Neural progenitor cell (in vitro differentiated cells): ENCODE results near the gene AP2A1.

Experiments
- EZH2 ChIP-seq: fragments of 200-600 bp; sonication (generic); IDR thresholded peaks from 2 replicates; pipeline ENCODE4 v1.6.1; 2017; ENCODE audit warnings: antibody characterized with exemption, mild to moderate bottlenecking, moderate library complexity
- EZH2phosphoT487 ChIP-seq: fragments of 200-600 bp; sonication (generic); IDR thresholded peaks from 2 replicates; pipeline ENCODE4 v1.6.1; 2017; ENCODE audit warnings: antibody characterized with exemption
- TF ChIP-seq, protein P1 (sequence below): fragments of 200-600 bp; sonication (generic); IDR thresholded peaks from 2 replicates; pipeline ENCODE4 v1.5.1; 2017; ENCODE audit warnings: antibody characterized with exemption, mild to moderate bottlenecking

DNA sequence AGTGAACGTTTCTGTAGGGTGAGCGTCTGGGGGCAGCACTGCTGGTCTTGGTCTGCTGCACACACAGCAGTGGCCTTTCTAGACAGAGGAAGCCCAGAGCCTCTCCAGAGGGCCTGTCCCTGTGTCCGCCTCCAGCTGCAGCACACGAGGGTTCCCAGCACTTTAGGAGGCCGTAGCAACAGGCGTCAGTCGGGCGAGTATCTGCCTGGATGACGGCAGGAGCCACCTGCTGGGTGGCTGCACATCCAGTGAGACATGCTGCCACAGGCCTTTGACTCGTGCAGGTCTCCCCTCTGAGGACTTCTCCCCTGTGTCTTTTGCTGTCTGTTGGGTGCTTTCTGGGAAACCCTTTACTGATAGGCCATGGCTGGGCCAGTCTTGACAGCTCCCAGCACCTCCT, 22.1 kb downstream of the AP2A1 start:
- no peak for TF ChIP-seq EZH2
- TF ChIP-seq, protein P1, sequence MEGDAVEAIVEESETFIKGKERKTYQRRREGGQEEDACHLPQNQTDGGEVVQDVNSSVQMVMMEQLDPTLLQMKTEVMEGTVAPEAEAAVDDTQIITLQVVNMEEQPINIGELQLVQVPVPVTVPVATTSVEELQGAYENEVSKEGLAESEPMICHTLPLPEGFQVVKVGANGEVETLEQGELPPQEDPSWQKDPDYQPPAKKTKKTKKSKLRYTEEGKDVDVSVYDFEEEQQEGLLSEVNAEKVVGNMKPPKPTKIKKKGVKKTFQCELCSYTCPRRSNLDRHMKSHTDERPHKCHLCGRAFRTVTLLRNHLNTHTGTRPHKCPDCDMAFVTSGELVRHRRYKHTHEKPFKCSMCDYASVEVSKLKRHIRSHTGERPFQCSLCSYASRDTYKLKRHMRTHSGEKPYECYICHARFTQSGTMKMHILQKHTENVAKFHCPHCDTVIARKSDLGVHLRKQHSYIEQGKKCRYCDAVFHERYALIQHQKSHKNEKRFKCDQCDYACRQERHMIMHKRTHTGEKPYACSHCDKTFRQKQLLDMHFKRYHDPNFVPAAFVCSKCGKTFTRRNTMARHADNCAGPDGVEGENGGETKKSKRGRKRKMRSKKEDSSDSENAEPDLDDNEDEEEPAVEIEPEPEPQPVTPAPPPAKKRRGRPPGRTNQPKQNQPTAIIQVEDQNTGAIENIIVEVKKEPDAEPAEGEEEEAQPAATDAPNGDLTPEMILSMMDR: no peak
- TF ChIP-seq EZH2phosphoT487: no peak
